Measurements from ENCODE around the gene DCHS2.

DCHS2 gene

GRCh38 chr4:154360491-154360890, 131.1 kb downstream of the DCHS2 start:
- TF ChIP-seq POLR2A (IDR thresholded peaks at IDR 0.05; ENCODE audit: low read length): no peak
- no peak for TF ChIP-seq GATA1 (IDR thresholded peaks at IDR 0.05; ENCODE audit: low read depth, low read length)
- no peak for DNase-seq

GRCh38 chr4:154354883-154355282, 136.7 kb downstream of the DCHS2 start:
- TF ChIP-seq POLR2A (IDR thresholded peaks at IDR 0.05; ENCODE audit: low read length) (no peak), GATA1 (IDR thresholded peaks at IDR 0.05; ENCODE audit: low read depth, low read length) (no peak)
- no peak for DNase-seq

- TF ChIP-seq GATA1 (IDR thresholded peaks at IDR 0.05; ENCODE audit: low read depth, low read length): no peak
- TF ChIP-seq POLR2A (IDR thresholded peaks at IDR 0.05; ENCODE audit: low read length): no peak
- DNase-seq: no peak
Measured at GRCh38 chr4:154349829-154350228, 141.8 kb downstream of the DCHS2 start.

GRCh38 chr4:154348657-154349056, 142.9 kb downstream of the DCHS2 start:
- no peak for DNase-seq
- no peak for TF ChIP-seq GATA1 (IDR thresholded peaks at IDR 0.05; ENCODE audit: low read depth, low read length)

GRCh38 chr4:154345359-154345758, 146.2 kb downstream of the DCHS2 start:
- no peak for TF ChIP-seq GATA1 (IDR thresholded peaks at IDR 0.05; ENCODE audit: low read depth, low read length)
- TF ChIP-seq POLR2A (IDR thresholded peaks at IDR 0.05; ENCODE audit: low read length): no peak
- DNase-seq: no peak

GRCh38 chr4:154344686-154345085, 146.9 kb downstream of the DCHS2 start:
- DNase-seq: no peak
- TF ChIP-seq POLR2A (IDR thresholded peaks at IDR 0.05; ENCODE audit: low read length) (no peak), GATA1 (IDR thresholded peaks at IDR 0.05; ENCODE audit: low read depth, low read length) (no peak)

- no peak for DNase-seq
- TF ChIP-seq POLR2A (IDR thresholded peaks at IDR 0.05; ENCODE audit: low read length): no peak
- TF ChIP-seq GATA1 (IDR thresholded peaks at IDR 0.05; ENCODE audit: low read depth, low read length): no peak
Measured at GRCh38 chr4:154343651-154344050, 147.9 kb downstream of the DCHS2 start.

- TF ChIP-seq GATA1 (IDR thresholded peaks at IDR 0.05; ENCODE audit: low read depth, low read length) (no peak), POLR2A (IDR thresholded peaks at IDR 0.05; ENCODE audit: low read length) (no peak)
- DNase-seq: no peak
Measured at GRCh38 chr4:154341448-154341847, 150.2 kb downstream of the DCHS2 start.

- no peak for DNase-seq
Measured at GRCh38 chr4:154335588-154335987, 156.0 kb downstream of the DCHS2 start.

GRCh38 chr4:154332681-154333421, 158.7 kb downstream of the DCHS2 start:
- peak; percentile 13 to 22 for DNase-seq
- TF ChIP-seq POLR2A (IDR thresholded peaks at IDR 0.05; ENCODE audit: low read length) (no peak), GATA1 (IDR thresholded peaks at IDR 0.05; ENCODE audit: low read depth, low read length) (no peak)

More at GRCh38 chr4:154335588-154335987, 156.0 kb downstream of the DCHS2 start:
- TF ChIP-seq GATA1 (IDR thresholded peaks at IDR 0.05; ENCODE audit: low read depth, low read length): no peak
- no peak for TF ChIP-seq POLR2A (IDR thresholded peaks at IDR 0.05; ENCODE audit: low read length)

GRCh38 chr4:154329939-154330338, 161.7 kb downstream of the DCHS2 start:
- DNase-seq: no peak
- TF ChIP-seq POLR2A (IDR thresholded peaks at IDR 0.05; ENCODE audit: low read length) (no peak), GATA1 (IDR thresholded peaks at IDR 0.05; ENCODE audit: low read depth, low read length) (no peak)

GRCh38 chr4:154329268-154329868, 162.2 kb downstream of the DCHS2 start:
- TF ChIP-seq POLR2A (IDR thresholded peaks at IDR 0.05; ENCODE audit: low read length): no peak
- no peak for TF ChIP-seq GATA1 (IDR thresholded peaks at IDR 0.05; ENCODE audit: low read depth, low read length)
- peak in 1 of 2 experiments; percentile 12 for DNase-seq

GRCh38 chr4:154328030-154328429, 163.6 kb downstream of the DCHS2 start:
- no peak for DNase-seq
- TF ChIP-seq GATA1 (IDR thresholded peaks at IDR 0.05; ENCODE audit: low read depth, low read length) (no peak), POLR2A (IDR thresholded peaks at IDR 0.05; ENCODE audit: low read length) (no peak)

GRCh38 chr4:154320521-154320920, 171.1 kb downstream of the DCHS2 start:
- DNase-seq: no peak
- TF ChIP-seq GATA1 (IDR thresholded peaks at IDR 0.05; ENCODE audit: low read depth, low read length): no peak
- no peak for TF ChIP-seq POLR2A (IDR thresholded peaks at IDR 0.05; ENCODE audit: low read length)

- TF ChIP-seq POLR2A (IDR thresholded peaks at IDR 0.05; ENCODE audit: low read length) (no peak), GATA1 (IDR thresholded peaks at IDR 0.05; ENCODE audit: low read depth, low read length) (no peak)
- no peak for DNase-seq
Measured at GRCh38 chr4:154319736-154320135, 171.9 kb downstream of the DCHS2 start.
